NCI-H446 (cell line): ENCODE measurements around the gene OR8G1.
"Not testable (repeated sequence)": the region's sequence is repeated elsewhere in the genome, so short reads cannot be mapped to it uniquely, and the experiment has no call there.

Source experiments
- DNase-seq, 2 experiments: peaks; one replicate each; lab custom pipeline; 2025; lab: John Stamatoyannopoulos, UW

OR8G1 gene

DNA sequence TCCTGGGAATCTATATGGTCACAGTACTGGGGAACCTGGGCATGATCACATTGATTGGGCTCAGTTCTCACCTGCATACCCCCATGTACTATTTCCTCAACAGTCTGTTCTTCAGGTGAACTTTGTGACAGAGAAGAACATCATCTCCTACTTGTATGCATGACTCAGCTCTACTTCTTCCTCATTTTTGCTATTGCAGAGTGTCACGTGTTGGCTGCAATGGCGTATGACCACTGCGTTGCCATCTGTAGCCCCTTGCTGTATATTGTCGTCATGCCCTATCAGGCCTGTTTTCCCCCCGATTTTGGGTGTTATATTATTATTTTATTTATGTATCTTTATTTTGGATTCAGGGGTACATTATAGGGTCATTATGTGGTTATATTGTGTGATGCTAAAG, 2.4 kb upstream of the OR8G1 start:
- DNase-seq = no peak

DNA sequence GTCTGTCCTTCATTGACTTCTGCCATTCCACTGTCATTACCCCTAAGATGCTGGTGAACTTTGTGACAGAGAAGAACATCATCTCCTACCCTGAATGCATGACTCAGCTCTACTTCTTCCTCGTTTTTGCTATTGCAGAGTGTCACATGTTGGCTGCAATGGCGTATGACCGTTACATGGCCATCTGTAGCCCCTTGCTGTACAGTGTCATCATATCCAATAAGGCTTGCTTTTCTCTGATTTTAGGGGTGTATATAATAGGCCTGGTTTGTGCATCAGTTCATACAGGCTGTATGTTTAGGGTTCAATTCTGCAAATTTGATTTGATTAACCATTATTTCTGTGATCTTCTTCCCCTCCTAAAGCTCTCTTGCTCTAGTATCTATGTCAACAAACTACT, 9.0 kb downstream of the OR8G1 start:
- DNase-seq = not testable (repeated sequence)

GRCh38 chr11:124256076-124256475, 15.2 kb downstream of the OR8G1 start, which contains the start of gene OR8G5:
TSS of gene OR8G5 (plus strand) at chr11:124256376. CDS start at chr11:124264932, 8,556 bp downstream.
- no peak for DNase-seq

- DNase-seq = not testable (repeated sequence)
Observed at GRCh38 chr11:124265041-124265440, 24.1 kb downstream of the OR8G1 start.

DNA sequence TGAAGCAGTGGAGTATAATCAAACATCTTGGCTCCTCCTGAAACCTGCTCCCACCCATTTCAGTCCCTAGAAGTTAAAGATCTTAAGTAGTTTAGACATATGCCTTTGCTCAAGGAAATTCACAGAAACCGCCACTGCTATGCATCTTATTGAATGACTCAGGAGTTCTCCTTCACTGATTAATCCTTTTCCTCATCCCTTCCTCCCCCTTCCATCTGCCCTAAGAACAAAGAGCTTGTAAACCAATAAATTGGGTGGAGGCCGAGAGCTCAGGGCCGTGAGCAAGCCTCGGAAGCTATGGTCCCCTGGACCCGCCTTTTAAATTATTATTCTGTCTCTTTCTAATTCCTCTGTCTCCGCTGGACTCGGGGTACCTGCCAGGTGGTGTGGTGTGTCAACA, 30.0 kb downstream of the OR8G1 start:
- not testable (repeated sequence) for DNase-seq

GRCh38 chr11:124274000-124274399, 33.1 kb downstream of the OR8G1 start:
- no peak for DNase-seq

- DNase-seq = no peak
Observed at GRCh38 chr11:124276081-124276480, 35.2 kb downstream of the OR8G1 start.

DNA sequence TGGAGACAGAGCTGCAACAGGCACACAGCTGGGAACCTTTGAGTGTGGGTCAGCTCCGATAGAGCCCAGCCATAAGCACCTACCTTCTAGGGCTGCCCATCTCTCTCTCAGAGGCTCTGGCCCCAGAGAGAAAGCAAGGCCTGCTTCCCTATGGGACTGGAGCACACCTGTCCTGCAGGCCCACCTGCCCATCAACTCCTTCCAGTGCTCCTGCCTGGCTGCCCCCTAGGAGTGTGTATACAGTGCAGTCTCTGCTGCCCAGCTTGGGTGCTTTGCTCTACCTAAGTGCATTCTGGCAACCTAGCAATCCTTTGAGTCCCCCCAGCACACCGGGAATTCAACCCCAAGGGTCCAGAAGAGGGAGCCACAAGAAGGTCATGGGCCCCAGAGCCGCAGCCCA, 36.3 kb downstream of the OR8G1 start:
- DNase-seq = no peak

- DNase-seq = no peak
Observed at GRCh38 chr11:124277804-124278203, 36.9 kb downstream of the OR8G1 start.

GRCh38 chr11:124278261-124278660, 37.4 kb downstream of the OR8G1 start:
- DNase-seq = no peak

DNA sequence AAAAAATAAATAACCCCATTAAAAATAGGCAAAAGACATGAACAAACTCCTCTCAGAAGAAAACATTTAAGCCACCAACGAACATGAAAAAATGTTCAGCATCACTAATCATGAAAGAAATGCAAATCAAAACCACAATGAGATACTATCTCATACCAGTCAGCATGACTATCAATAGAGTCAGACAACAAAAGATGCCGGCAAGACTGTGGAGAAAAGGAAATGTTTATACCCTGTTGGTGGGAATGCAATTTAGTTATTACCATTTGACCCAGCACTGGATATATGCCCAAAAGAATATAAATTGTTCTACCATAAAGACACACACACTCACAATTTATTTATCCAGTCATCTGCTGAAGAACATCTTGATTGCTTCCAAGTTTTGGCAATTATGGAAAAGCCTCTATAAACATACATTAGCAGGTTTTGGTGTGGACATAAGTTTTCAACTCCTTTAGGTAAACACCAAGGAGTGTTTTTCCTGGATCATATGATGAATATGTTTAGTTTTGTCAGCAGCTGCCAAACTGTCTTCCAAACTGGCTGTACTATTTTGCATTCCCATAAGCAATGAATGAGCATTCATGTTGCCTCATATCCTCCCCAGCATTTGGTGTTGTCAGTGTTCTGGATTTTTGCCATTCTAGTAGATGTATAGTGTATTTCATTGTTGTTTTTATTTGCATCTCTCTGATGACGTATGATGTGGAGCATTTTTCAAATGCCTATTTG, 44.9 kb downstream of the OR8G1 start:
- DNase-seq = no peak

DNA sequence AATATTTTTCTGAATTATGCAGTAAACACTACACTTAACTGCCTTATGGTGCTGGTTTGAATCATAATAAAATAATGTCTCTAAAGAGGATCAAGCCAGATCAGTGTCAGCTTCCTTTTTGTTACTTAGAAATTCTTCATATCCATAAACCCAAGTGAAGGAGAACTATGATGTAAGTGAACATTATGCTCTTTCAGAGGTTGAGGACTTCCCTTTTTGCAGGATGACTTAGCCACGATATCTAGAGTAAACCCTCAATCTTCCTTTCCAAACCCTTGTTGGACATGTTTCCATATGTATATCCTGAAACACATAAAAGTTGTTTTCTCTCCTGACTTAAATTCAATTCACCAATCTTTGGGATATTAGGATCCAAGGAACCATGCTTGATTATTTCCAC, 53.8 kb downstream of the OR8G1 start:
- no peak for DNase-seq

DNA sequence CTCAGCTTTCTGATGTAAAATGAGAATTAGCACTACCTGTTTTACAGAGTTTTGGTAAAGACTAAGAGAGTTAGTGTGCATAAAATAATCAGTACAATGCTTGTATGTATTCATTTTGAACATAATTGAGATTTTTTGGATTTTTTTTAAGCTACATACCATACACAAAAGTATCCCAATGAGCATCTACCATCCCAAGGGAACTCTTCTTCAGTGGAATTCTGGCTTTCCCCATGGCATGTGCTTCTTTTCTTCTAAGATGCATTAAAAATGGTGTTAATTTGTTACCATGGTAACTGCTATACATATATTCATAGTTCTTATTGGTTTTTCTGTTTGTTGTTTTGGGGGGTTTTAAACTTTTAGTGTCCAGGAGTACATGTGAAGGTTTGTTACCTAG, 55.1 kb downstream of the OR8G1 start:
- no peak for DNase-seq

- DNase-seq = no peak
Observed at GRCh38 chr11:124297921-124298320, 57.0 kb downstream of the OR8G1 start.

GRCh38 chr11:124301548-124301947, 60.7 kb downstream of the OR8G1 start:
- DNase-seq = no peak

DNA sequence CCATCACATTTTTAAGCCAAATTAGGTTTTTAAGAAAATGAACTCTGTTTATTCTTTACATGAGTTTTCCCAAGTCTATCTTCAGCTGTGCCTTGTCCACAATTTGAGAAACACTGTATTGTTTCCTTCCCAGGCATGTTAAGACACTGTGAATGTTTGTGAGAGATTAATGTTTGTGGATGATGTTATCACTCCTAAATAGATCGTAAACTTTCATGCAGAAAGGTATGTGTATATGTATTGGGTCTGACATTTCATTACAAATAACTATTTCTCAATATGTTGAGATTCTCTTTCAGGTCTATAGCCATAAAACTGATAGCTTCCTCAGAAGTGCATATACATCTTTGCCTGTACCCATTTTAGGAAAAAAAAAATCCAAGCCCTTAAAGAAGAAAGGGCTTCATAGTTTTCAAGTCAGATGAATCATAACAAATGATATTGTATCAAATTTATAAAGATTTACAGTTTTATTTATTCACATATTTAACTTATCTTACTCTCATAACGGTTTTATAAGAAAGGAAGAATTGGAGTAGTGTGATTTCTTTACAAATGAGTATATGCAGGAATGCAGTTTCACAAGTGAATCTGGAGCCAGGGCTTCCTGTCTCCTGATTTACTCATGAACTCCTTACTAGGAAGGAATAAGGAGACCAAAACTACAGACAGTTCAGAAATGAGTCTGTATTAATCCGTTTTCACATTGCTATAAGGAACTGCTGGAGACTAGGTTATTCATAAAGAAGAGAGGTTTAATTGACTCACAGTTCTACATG, 61.6 kb downstream of the OR8G1 start:
- DNase-seq = no peak
